ENCODE data around the gene ITPK1. TPM values are rescaled to one million over a fixed set of nuclear protein-coding genes. Genes with fewer than 3 reads are reported as not detected.

Gene ITPK1
- total RNA-seq, 2 donors from 2014 or later, result 77.1 to 118 TPM

DNA sequence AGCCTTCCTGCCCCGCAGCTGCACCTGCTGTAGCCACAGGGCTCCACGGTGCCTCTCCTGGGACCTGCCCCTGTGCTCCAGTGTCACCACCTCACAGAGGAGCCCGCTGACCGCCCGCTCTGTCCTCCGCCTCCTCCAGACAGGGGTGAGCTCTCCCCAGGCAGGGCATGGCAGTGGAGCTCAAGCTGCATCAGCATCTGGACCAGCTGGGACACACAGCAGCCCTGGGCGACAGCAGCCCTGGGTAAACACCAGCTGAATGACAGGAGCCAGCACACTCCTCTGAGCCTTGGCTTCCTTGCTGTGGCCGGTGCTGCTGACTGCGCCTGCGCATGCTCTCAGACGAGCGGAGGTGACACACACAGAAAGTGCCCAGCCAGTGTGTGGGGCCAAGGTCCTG is 170.7 kb downstream of the ITPK1 start:
- no peak for DNase-seq (ENCODE audit: low spot score)
- Histone ChIP-seq H3K27ac (no peak overlapping the region), H3K4me3 (no peak overlapping the region), H3K4me1 (replicated peaks) (peaks cover 4% of the 10 kb centered on the region), H3K9me3 (no peaks in the 10 kb centered on the region), H3K36me3 (no peaks in the 10 kb centered on the region), H3K27me3 (replicated peaks; ENCODE audit: insufficient read depth) (no peaks in the 10 kb centered on the region)
- intact Hi-C loops (cut with DNase I), result no loop called here
- WGBS, result over 99% methylated on average over 12 of the region's 12 CpGs
- TF ChIP-seq, protein P1, sequence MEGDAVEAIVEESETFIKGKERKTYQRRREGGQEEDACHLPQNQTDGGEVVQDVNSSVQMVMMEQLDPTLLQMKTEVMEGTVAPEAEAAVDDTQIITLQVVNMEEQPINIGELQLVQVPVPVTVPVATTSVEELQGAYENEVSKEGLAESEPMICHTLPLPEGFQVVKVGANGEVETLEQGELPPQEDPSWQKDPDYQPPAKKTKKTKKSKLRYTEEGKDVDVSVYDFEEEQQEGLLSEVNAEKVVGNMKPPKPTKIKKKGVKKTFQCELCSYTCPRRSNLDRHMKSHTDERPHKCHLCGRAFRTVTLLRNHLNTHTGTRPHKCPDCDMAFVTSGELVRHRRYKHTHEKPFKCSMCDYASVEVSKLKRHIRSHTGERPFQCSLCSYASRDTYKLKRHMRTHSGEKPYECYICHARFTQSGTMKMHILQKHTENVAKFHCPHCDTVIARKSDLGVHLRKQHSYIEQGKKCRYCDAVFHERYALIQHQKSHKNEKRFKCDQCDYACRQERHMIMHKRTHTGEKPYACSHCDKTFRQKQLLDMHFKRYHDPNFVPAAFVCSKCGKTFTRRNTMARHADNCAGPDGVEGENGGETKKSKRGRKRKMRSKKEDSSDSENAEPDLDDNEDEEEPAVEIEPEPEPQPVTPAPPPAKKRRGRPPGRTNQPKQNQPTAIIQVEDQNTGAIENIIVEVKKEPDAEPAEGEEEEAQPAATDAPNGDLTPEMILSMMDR (IDR thresholded peaks at IDR 0.05), result no peak
- TF ChIP-seq POLR2AphosphoS5 (IDR thresholded peaks at IDR 0.05) (no peak), POLR2A (IDR thresholded peaks at IDR 0.05) (no peak)

DNA sequence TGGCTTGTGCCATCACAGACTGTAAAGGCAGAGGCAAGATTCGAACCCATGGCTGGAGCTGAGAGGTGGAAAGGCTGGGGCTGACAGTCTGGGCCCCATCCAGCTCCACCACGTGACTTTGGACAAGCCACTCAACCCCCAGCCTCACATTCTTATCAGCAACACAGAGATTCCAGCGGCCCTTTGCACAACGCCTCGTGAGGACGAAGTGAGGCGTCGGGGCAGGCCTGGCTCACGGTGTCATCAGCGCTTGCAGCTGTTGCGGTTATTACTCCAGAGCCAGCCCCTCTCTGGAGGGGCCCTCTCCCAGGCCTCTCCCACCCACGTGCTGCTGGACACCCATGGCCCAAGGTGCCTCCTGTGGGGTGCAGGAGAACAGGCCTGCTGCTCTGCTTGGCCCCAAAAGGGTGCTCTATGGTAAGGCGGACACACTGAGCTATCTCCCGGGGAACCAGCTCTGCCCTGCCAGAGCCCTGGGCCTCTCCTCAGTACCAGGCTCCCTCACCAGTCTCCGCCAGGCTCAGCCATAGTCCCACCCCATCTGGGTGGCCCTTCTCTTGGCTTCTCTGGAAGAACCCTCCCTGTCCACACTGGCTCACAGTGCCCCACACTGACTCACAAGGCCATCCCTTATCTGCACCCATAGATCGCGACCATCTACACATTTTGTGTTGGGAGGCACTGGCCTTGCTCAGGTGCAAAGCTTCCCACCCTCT is 171.7 kb downstream of the ITPK1 start:
- intact Hi-C loops (cut with DNase I), result no loop called here
- Histone ChIP-seq H3K27ac (no peak overlapping the region), H3K4me3 (no peak overlapping the region), H3K36me3 (no peaks in the 10 kb centered on the region), H3K4me1 (replicated peaks) (peaks cover 4% of the 10 kb centered on the region), H3K9me3 (no peaks in the 10 kb centered on the region), H3K27me3 (replicated peaks; ENCODE audit: insufficient read depth) (no peaks in the 10 kb centered on the region)
- no peak for DNase-seq (ENCODE audit: low spot score)
- TF ChIP-seq, protein P1 (IDR thresholded peaks at IDR 0.05), result no peak
- no peak for TF ChIP-seq POLR2A (IDR thresholded peaks at IDR 0.05)
- TF ChIP-seq POLR2AphosphoS5 (IDR thresholded peaks at IDR 0.05), result no peak
- 92% methylated on average over 17 of the region's 17 CpGs for WGBS

DNA sequence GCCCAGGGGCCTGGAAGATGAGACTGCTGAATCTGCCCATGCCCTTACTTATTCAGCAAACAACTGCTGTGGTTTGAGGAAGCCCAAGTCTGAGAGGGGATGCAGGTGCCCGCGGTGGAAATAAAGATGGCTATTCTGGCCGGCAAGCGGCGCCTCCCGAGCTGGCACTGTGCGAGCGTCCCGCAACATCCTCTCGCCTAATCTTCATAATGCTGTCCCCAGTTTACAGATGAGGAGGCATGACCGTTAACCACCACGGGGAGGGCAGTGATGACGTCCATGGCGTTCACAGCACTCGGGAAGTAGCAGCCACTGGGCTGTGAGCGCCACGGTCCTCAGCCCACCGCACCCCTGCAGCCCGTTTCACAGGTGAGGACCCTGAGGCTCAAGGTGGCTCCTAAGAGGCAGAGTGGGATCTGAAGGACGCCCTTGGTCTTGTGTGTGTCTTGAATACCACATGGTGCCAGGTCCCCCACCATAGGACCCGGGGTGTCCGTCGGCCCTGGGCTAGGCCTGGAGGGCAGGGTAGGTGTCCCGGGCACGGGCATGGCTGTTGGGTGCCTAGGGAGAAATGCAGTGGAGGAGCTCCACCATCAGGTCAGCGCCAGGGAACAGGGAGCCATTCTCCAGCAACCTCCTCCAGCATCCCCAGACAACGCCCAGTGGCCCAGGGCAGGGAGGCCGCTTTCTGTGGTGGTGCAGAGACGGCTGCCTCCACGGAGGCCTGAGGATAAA is 172.6 kb downstream of the ITPK1 start:
- Histone ChIP-seq H3K9me3 (no peaks in the 10 kb centered on the region), H3K4me3 (no peak overlapping the region), H3K4me1 (replicated peaks) (peaks cover 4% of the 10 kb centered on the region), H3K36me3 (no peaks in the 10 kb centered on the region), H3K27ac (no peak overlapping the region), H3K27me3 (replicated peaks; ENCODE audit: insufficient read depth) (no peaks in the 10 kb centered on the region)
- 90% methylated on average over 29 of the region's 30 CpGs for WGBS
- intact Hi-C loops (cut with DNase I), result no loop called here
- TF ChIP-seq POLR2A (IDR thresholded peaks at IDR 0.05) (no peak), POLR2AphosphoS5 (IDR thresholded peaks at IDR 0.05) (no peak)
- TF ChIP-seq, protein P1 (IDR thresholded peaks at IDR 0.05), result no peak
- no peak for DNase-seq (ENCODE audit: low spot score)

DNA sequence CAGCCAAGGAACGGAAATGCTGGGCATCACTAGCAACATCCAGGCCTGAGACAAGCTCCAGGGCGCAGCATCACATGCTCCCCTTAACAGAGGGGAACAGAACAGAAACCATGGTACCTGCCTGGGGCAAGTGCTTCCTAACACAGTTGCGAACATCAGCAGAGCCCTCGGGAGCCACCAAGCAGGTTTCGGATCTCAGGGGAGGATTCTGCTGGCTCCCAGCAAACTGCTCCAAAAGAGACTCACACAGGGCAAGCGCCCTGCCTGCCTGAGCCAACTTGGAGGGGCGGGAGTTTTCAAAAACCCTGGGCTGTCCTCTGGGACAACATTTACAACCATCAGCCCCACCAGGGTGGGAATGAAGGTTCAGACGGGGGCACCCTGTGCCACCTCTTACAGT is 173.1 kb downstream of the ITPK1 start:
- 84% methylated on average over 8 of the region's 8 CpGs for WGBS
- no peak overlapping the region for H3K4me3 ChIP-seq
- no peaks in the 10 kb centered on the region for H3K36me3 ChIP-seq
- no peaks in the 10 kb centered on the region for H3K27me3 ChIP-seq (replicated peaks; ENCODE audit: insufficient read depth)
- H3K27ac ChIP-seq, result no peak overlapping the region
- H3K4me1 ChIP-seq (replicated peaks), result peaks cover 4% of the 10 kb centered on the region
- intact Hi-C loops (cut with DNase I), result no loop called here
- TF ChIP-seq, protein P1 (IDR thresholded peaks at IDR 0.05), result no peak
- TF ChIP-seq POLR2A (IDR thresholded peaks at IDR 0.05), result no peak
- TF ChIP-seq POLR2AphosphoS5 (IDR thresholded peaks at IDR 0.05), result no peak
- H3K9me3 ChIP-seq, result no peaks in the 10 kb centered on the region
- no peak for DNase-seq (ENCODE audit: low spot score)

All from prostate gland (tissue), 2 donors.